Upper lobe of left lung (tissue), 6 donors: ENCODE measurements around the gene ADD3. TPM values are rescaled to one million over a fixed set of nuclear protein-coding genes. Genes with fewer than 3 reads are reported as not detected.

ENCODE experiments used
- ATAC-seq, 2 donors: fragments of 200-7000 bp; cut with Tn5 transposase; one replicate each; pipeline ENCODE4 v1.9.1; 2022; ENCODE audit warnings: mild to moderate bottlenecking in 2 of 2, moderate library complexity in 2 of 2; ENCODE audit not compliant: low FRiP score in 2 of 2
- DNase-seq, 2 donors: peaks; one replicate each; pipeline ENCODE4 v3.0.0-alpha.2; 2019 to 2020
- H3K27ac ChIP-seq, 4 donors: fragments of 200-600 bp; sonication (generic); one replicate each; pipeline ENCODE4 v1.5.1; 2016 to 2019
- H3K27me3 ChIP-seq, 4 donors: fragments of 200-600 bp; sonication (generic); one replicate each; pipeline ENCODE4 v1.5.1; 2017 to 2019
- H3K36me3 ChIP-seq, 4 donors: fragments of 200-600 bp; sonication (generic); one replicate each; pipeline ENCODE4 v1.5.1; 2016 to 2019
- H3K4me1 ChIP-seq, 4 donors: fragments of 200-600 bp; sonication (generic); one replicate each; pipeline ENCODE4 v1.5.1; 2018 to 2019
- H3K4me3 ChIP-seq, 4 donors: fragments of 200-600 bp; sonication (generic); one replicate each; pipeline ENCODE4 v1.5.1; 2017 to 2019; ENCODE audit warnings: mild to moderate bottlenecking in 2 of 4, moderate library complexity in 1 of 4
- H3K9me3 ChIP-seq, 4 donors: fragments of 200-600 bp; sonication (generic); one replicate each; pipeline ENCODE4 v1.5.1; 2018 to 2019
- CTCF ChIP-seq, 6 experiments: fragments of 450-650 bp in 4 of 6; fragments of 200-600 bp in 2 of 6; sonication (generic) in 2 of 6; IDR thresholded peaks; one replicate each; pipeline ENCODE4 v1.5.1; 2016 to 2019; ENCODE audit warnings: antibody characterized with exemption in 6 of 6
- EP300 ChIP-seq, 4 donors: sonication (generic); formaldehyde crosslinking; IDR thresholded peaks; one replicate each; pipeline ENCODE4 v1.5.1; 2017; ENCODE audit warnings: antibody characterized with exemption in 4 of 4, control low read depth in 2 of 4
- POLR2A ChIP-seq, 4 donors: fragments of 450-650 bp; IDR thresholded peaks; one replicate each; pipeline ENCODE4 v1.5.1; 2016 to 2017; ENCODE audit warnings: antibody characterized with exemption in 4 of 4, mild to moderate bottlenecking in 2 of 4
- POLR2AphosphoS5 ChIP-seq, 2 donors: sonication (generic); formaldehyde crosslinking; IDR thresholded peaks; one replicate each; pipeline ENCODE4 v1.5.1; 2017; ENCODE audit warnings: antibody characterized with exemption in 2 of 2
- WGBS, 2 donors: methylation state at CpG; one replicate each; pipeline ENCODE4 v1.1.5; 2017 to 2018; 5-methylcytosine and 5-hydroxymethylcytosine counted together
- total RNA-seq, 6 donors: library from RNA; depleted of rRNA in 4 of 6; stranded (reverse); fragments of >200 nt in 4 of 6; gene quantifications; one replicate each; pipeline versions ENCODE4 v1.1.0 to v1.2.1, GENCODE V29; 2016 to 2021
- donor health status: DM: no; HTN: no; CAD: no; lungs with moderate emphysema.
- donor health status: DM: no; HTN: yes; CAD: no; lungs with severe emphysema.

Gene ADD3
- total RNA-seq, 6 donors from 2014 or later: 34.1 to 229 (median 61.0) TPM

GRCh38 chr10:109976681-109977080, 31.1 kb upstream of the ADD3 start:
- no peak for DNase-seq
- TF ChIP-seq POLR2A (IDR thresholded peaks at IDR 0.05) (no peak), EP300 (IDR thresholded peaks at IDR 0.05) (no peak), POLR2AphosphoS5 (IDR thresholded peaks at IDR 0.05) (no peak), CTCF (IDR thresholded peaks at IDR 0.05) (no peak)
- Histone ChIP-seq H3K9me3 (no peaks in the 10 kb centered on the region), H3K27me3 (no peaks in the 10 kb centered on the region), H3K36me3 (no peaks in the 10 kb centered on the region), H3K4me3 (no peak overlapping the region), H3K27ac (no peak overlapping the region), H3K4me1 (peaks cover 0 to 18% (median 9%) of the 10 kb centered on the region in 4 donors)
- WGBS, 2 donors: 65 to 73% methylated on average over 2 of the region's 2 CpGs
- ATAC-seq: no peak

GRCh38 chr10:109977382-109977806, 30.4 kb upstream of the ADD3 start:
- H3K4me3 ChIP-seq: no peak overlapping the region
- ATAC-seq (peak in 1 of 2 donors; percentile 82), DNase-seq (no peak)
- no peak overlapping the region for H3K27ac ChIP-seq
- 61 to 76% methylated on average over 4 to 6 of the region's 6 CpGs for WGBS, 2 donors
- no peaks in the 10 kb centered on the region for H3K27me3 ChIP-seq
- no peaks in the 10 kb centered on the region for H3K36me3 ChIP-seq
- no peak for TF ChIP-seq POLR2A (IDR thresholded peaks at IDR 0.05)
- TF ChIP-seq POLR2AphosphoS5 (IDR thresholded peaks at IDR 0.05): no peak
- no peak for TF ChIP-seq CTCF (IDR thresholded peaks at IDR 0.05)
- TF ChIP-seq EP300 (IDR thresholded peaks at IDR 0.05): no peak
- no peaks in the 10 kb centered on the region for H3K9me3 ChIP-seq
- peaks cover 0 to 23% (median 11%) of the 10 kb centered on the region in 4 donors for H3K4me1 ChIP-seq

- TF ChIP-seq POLR2A (IDR thresholded peaks at IDR 0.05): no peak
- TF ChIP-seq EP300 (IDR thresholded peaks at IDR 0.05): no peak
- no peak for TF ChIP-seq POLR2AphosphoS5 (IDR thresholded peaks at IDR 0.05)
- peak; percentile 62 to 70 (median 68) for TF ChIP-seq CTCF (IDR thresholded peaks at IDR 0.05)
- DNase-seq (peak in 1 of 2 donors; percentile 42), ATAC-seq (peak in 1 of 2 donors; percentile 66)
- H3K4me1 ChIP-seq: peaks cover 0 to 23% (median 11%) of the 10 kb centered on the region in 4 donors
- WGBS, 2 donors: 76 to 78% methylated on average over 6 of the region's 6 CpGs
- no peaks in the 10 kb centered on the region for H3K9me3 ChIP-seq
- H3K27me3 ChIP-seq: no peaks in the 10 kb centered on the region
- no peaks in the 10 kb centered on the region for H3K36me3 ChIP-seq
- H3K27ac ChIP-seq: no peak overlapping the region
- H3K4me3 ChIP-seq: no peak overlapping the region
These were observed 29.3 kb upstream of the ADD3 start for GRCh38 chr10:109978481-109978880.

- TF ChIP-seq CTCF (IDR thresholded peaks at IDR 0.05): no peak
- no peak for TF ChIP-seq EP300 (IDR thresholded peaks at IDR 0.05)
- Histone ChIP-seq H3K36me3 (no peaks in the 10 kb centered on the region), H3K4me1 (peaks cover 0 to 23% (median 11%) of the 10 kb centered on the region in 4 donors)
These were observed 28.6 kb upstream of the ADD3 start for GRCh38 chr10:109979215-109979614.

GRCh38 chr10:109981650-109982049, 26.1 kb upstream of the ADD3 start:
- TF ChIP-seq CTCF (IDR thresholded peaks at IDR 0.05) (no peak), EP300 (IDR thresholded peaks at IDR 0.05) (no peak), POLR2A (IDR thresholded peaks at IDR 0.05) (no peak), POLR2AphosphoS5 (IDR thresholded peaks at IDR 0.05) (no peak)
- peak overlapping the region in 1 of 4 donors; percentile 32 for H3K27ac ChIP-seq
- H3K36me3 ChIP-seq: no peaks in the 10 kb centered on the region
- WGBS, 2 donors: 44 to 55% methylated on average over 2 of the region's 2 CpGs
- no peaks in the 10 kb centered on the region for H3K27me3 ChIP-seq
- H3K4me3 ChIP-seq: no peak overlapping the region
- DNase-seq (no peak), ATAC-seq (peak in 1 of 2 donors; percentile 33)
- H3K4me1 ChIP-seq: peaks cover 0 to 20% (median 11%) of the 10 kb centered on the region in 4 donors
- no peaks in the 10 kb centered on the region for H3K9me3 ChIP-seq

More at GRCh38 chr10:109979215-109979614, 28.6 kb upstream of the ADD3 start:
- H3K27me3 ChIP-seq: no peaks in the 10 kb centered on the region
- no peak overlapping the region for H3K4me3 ChIP-seq
- H3K27ac ChIP-seq: no peak overlapping the region
- 88 to 95% methylated on average over 2 of the region's 2 CpGs for WGBS, 2 donors
- no peak for DNase-seq
- H3K9me3 ChIP-seq: no peaks in the 10 kb centered on the region
- no peak for ATAC-seq
